Subcutaneous abdominal adipose tissue (tissue), 5 donors: ENCODE measurements around the gene KRT37.

Experiments used
- H3K27ac ChIP-seq: one replicate; pipeline ENCODE4 v1.7.0; 2013; ENCODE audit warnings: low read depth, mild to moderate bottlenecking, inconsistent platforms, low read length, moderate library complexity
- H3K27me3 ChIP-seq, 5 donors: one replicate each; pipeline ENCODE4 v1.7.0; 2013; ENCODE audit warnings: low read length in 5 of 5, inconsistent platforms in 1 of 5; ENCODE audit not compliant: control insufficient read depth in 5 of 5, insufficient read depth in 4 of 5
- H3K36me3 ChIP-seq, 5 donors: one replicate each; pipeline ENCODE4 v1.7.0; 2013; ENCODE audit warnings: low read length in 5 of 5; ENCODE audit not compliant: control insufficient read depth in 5 of 5, insufficient read depth in 5 of 5
- H3K4me1 ChIP-seq, 5 donors: one replicate each; pipeline ENCODE4 v1.7.0; 2013; ENCODE audit warnings: low read length in 5 of 5, mild to moderate bottlenecking in 3 of 5, moderate library complexity in 1 of 5; ENCODE audit not compliant: control insufficient read depth in 5 of 5, insufficient read depth in 5 of 5
- H3K4me3 ChIP-seq, 5 donors: one replicate each; pipeline ENCODE4 v1.7.0; 2013; ENCODE audit warnings: low read length in 5 of 5, low read depth in 1 of 5
- H3K9ac ChIP-seq, 5 donors: one replicate each; pipeline ENCODE4 v1.7.0; 2013; ENCODE audit warnings: low read length in 5 of 5, mild to moderate bottlenecking in 4 of 5, moderate library complexity in 3 of 5
- H3K9me3 ChIP-seq, 5 donors: one replicate each; pipeline ENCODE4 v1.7.0; 2013; ENCODE audit warnings: low read length in 5 of 5; ENCODE audit not compliant: control insufficient read depth in 5 of 5
- donor health status: healthy.
- donor health status: healthy.
- donor health status: healthy.
- donor health status: healthy.
- donor health status: healthy.

Gene KRT37

GRCh38 chr17:41424111-41424635 is at the start of gene KRT37:
KRT37 (minus strand) TSS chr17:41424585; CDS start chr17:41424523, 62 bp downstream.
- Histone ChIP-seq H3K36me3 (no peaks in the 10 kb centered on the region), H3K4me3 (no peak within 1 kb of the TSS), H3K9me3 (no peaks in the 10 kb centered on the region), H3K27ac (no peak within 1 kb of the TSS), H3K4me1 (no peaks in the 10 kb centered on the region), H3K27me3 (peaks cover 0 to 6% (median 2%) of the 10 kb centered on the region in 5 donors), H3K9ac (no peak within 1 kb of the TSS)

GRCh38 chr17:41468346-41468745 is 44.0 kb upstream of the KRT37 start:
- H3K9me3 ChIP-seq, result peaks cover 0 to 11% (median 7%) of the 10 kb centered on the region in 5 donors
- H3K9ac ChIP-seq, result no peak overlapping the region
- no peaks in the 10 kb centered on the region for H3K36me3 ChIP-seq
- H3K4me3 ChIP-seq, result no peak overlapping the region
- H3K27ac ChIP-seq, result no peak overlapping the region
- H3K4me1 ChIP-seq, result no peaks in the 10 kb centered on the region
- peaks cover 4 to 10% (median 6%) of the 10 kb centered on the region in 5 donors for H3K27me3 ChIP-seq

- Histone ChIP-seq H3K27ac (no peak overlapping the region), H3K4me3 (no peak overlapping the region), H3K4me1 (no peaks in the 10 kb centered on the region), H3K9ac (no peak overlapping the region), H3K27me3 (peaks cover 4 to 11% (median 6%) of the 10 kb centered on the region in 5 donors), H3K36me3 (no peaks in the 10 kb centered on the region), H3K9me3 (peaks cover 0 to 11% (median 7%) of the 10 kb centered on the region in 5 donors)
These were observed 43.2 kb upstream of the KRT37 start for GRCh38 chr17:41467561-41467960.

GRCh38 chr17:41466988-41467387 is 42.6 kb upstream of the KRT37 start, which contains the start of gene KRT32:
KRT32 (minus strand) TSS chr17:41467386; CDS start chr17:41467325, 61 bp downstream.
- Histone ChIP-seq H3K27me3 (peaks cover 4 to 13% (median 6%) of the 10 kb centered on the region in 5 donors), H3K36me3 (no peaks in the 10 kb centered on the region), H3K27ac (no peak within 1 kb of the TSS), H3K4me3 (no peak within 1 kb of the TSS), H3K9me3 (peaks cover 0 to 11% (median 7%) of the 10 kb centered on the region in 5 donors), H3K9ac (no peak within 1 kb of the TSS), H3K4me1 (no peaks in the 10 kb centered on the region)

GRCh38 chr17:41464682-41465081 is 40.3 kb upstream of the KRT37 start:
- Histone ChIP-seq H3K9me3 (peaks cover 0 to 8% (median 7%) of the 10 kb centered on the region in 5 donors), H3K4me1 (no peaks in the 10 kb centered on the region), H3K4me3 (no peak overlapping the region), H3K9ac (no peak overlapping the region), H3K36me3 (no peaks in the 10 kb centered on the region), H3K27me3 (peaks cover 4 to 13% (median 6%) of the 10 kb centered on the region in 5 donors), H3K27ac (no peak overlapping the region)

- H3K36me3 ChIP-seq, result no peaks in the 10 kb centered on the region
- no peak overlapping the region for H3K27ac ChIP-seq
- H3K9me3 ChIP-seq, result peaks cover 0 to 8% (median 7%) of the 10 kb centered on the region in 5 donors
- no peaks in the 10 kb centered on the region for H3K4me1 ChIP-seq
- H3K27me3 ChIP-seq, result peaks cover 4 to 13% (median 6%) of the 10 kb centered on the region in 5 donors
- H3K9ac ChIP-seq, result no peak overlapping the region
- H3K4me3 ChIP-seq, result no peak overlapping the region
These were observed 39.8 kb upstream of the KRT37 start for GRCh38 chr17:41464173-41464572.

DNA sequence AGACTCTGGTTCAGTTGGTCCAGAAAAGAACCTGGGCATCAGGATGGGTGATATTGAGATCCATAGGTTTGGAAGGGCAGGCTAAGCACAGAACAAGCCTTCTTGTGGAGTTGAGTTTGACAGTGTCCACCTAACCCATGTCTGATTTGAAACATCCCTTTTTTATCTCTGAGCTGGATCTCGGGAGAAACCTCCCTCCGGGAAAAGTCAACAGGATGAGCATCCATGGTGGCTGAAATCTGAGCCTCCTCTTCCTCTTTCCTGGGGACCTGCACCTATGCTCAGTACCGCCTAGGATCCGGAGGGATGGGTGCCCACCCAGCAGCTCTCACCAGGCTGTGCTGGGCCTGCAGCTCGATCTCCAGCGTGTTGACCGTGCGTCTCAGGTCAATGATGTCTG is 39.4 kb upstream of the KRT37 start:
- H3K9ac ChIP-seq, result no peak overlapping the region
- H3K36me3 ChIP-seq, result no peaks in the 10 kb centered on the region
- no peak overlapping the region for H3K27ac ChIP-seq
- H3K27me3 ChIP-seq, result peaks cover 4 to 13% (median 5%) of the 10 kb centered on the region in 5 donors
- peaks cover 0 to 8% (median 7%) of the 10 kb centered on the region in 5 donors for H3K9me3 ChIP-seq
- H3K4me3 ChIP-seq, result no peak overlapping the region
- H3K4me1 ChIP-seq, result no peaks in the 10 kb centered on the region

- Histone ChIP-seq H3K9me3 (peaks cover 0 to 3% (median 0%) of the 10 kb centered on the region in 5 donors), H3K27me3 (peaks cover 0 to 13% (median 5%) of the 10 kb centered on the region in 5 donors), H3K4me1 (no peaks in the 10 kb centered on the region), H3K9ac (no peak overlapping the region), H3K4me3 (no peak overlapping the region), H3K36me3 (no peaks in the 10 kb centered on the region), H3K27ac (no peak overlapping the region)
These were observed 38.3 kb upstream of the KRT37 start for GRCh38 chr17:41462705-41463104.

GRCh38 chr17:41457676-41458075 is 33.3 kb upstream of the KRT37 start:
- Histone ChIP-seq H3K9me3 (no peaks in the 10 kb centered on the region), H3K9ac (no peak overlapping the region), H3K4me3 (no peak overlapping the region), H3K36me3 (no peaks in the 10 kb centered on the region), H3K4me1 (no peaks in the 10 kb centered on the region), H3K27me3 (peaks cover 0 to 5% (median 0%) of the 10 kb centered on the region in 5 donors), H3K27ac (no peak overlapping the region)

- H3K9ac ChIP-seq, result no peak overlapping the region
- H3K27me3 ChIP-seq, result peaks cover 0 to 5% (median 0%) of the 10 kb centered on the region in 5 donors
- no peaks in the 10 kb centered on the region for H3K4me1 ChIP-seq
- H3K36me3 ChIP-seq, result no peaks in the 10 kb centered on the region
- no peak overlapping the region for H3K4me3 ChIP-seq
- no peak overlapping the region for H3K27ac ChIP-seq
- no peaks in the 10 kb centered on the region for H3K9me3 ChIP-seq
These were observed 31.8 kb upstream of the KRT37 start for GRCh38 chr17:41456204-41456603.
